PFSK-1 (cell line): Measurements from ENCODE around the gene CBLL1.

Source experiments
- FOXP2 ChIP-seq: optimal IDR thresholded peaks from 2 replicates; pipeline ENCODE3; 2011; ENCODE audit warnings: borderline replicate concordance, control low read depth, inconsistent platforms; ENCODE audit not compliant: insufficient read depth; ENCODE audit errors: extremely low read length, extremely low read depth
- POLR2AphosphoS5 ChIP-seq: IDR thresholded peaks from 2 replicates; pipeline ENCODE4 v1.6.1; 2012; ENCODE audit warnings: low read depth, mild to moderate bottlenecking, control low read depth, low read length, moderate library complexity
- SIN3A ChIP-seq: IDR thresholded peaks from 2 replicates; pipeline ENCODE4 v1.6.1; 2012; ENCODE audit warnings: mild to moderate bottlenecking, low read length, moderate library complexity, borderline replicate concordance; ENCODE audit not compliant: insufficient read depth
- TAF1 ChIP-seq: IDR thresholded peaks from 2 replicates; pipeline ENCODE4 v1.6.1; 2012; ENCODE audit warnings: low read length, control low read depth, borderline replicate concordance; ENCODE audit not compliant: insufficient read depth
- TF ChIP-seq, protein P1 (sequence below), 2 experiments: IDR thresholded peaks; 2 replicates each; pipeline versions ENCODE4 v1.6.1 to v1.8.0; 2011 to 2012; ENCODE audit warnings: low read depth in 2 of 2, low read length in 2 of 2, control low read depth in 1 of 2, inconsistent platforms in 1 of 2, mild to moderate bottlenecking in 1 of 2, moderate library complexity in 1 of 2; ENCODE audit not compliant: insufficient read depth in 1 of 2

Gene CBLL1

GRCh38 chr7:107773027-107773426 is 29.1 kb downstream of the CBLL1 start:
- TF ChIP-seq TAF1 (no peak), SIN3A (no peak)
- TF ChIP-seq, protein P1, sequence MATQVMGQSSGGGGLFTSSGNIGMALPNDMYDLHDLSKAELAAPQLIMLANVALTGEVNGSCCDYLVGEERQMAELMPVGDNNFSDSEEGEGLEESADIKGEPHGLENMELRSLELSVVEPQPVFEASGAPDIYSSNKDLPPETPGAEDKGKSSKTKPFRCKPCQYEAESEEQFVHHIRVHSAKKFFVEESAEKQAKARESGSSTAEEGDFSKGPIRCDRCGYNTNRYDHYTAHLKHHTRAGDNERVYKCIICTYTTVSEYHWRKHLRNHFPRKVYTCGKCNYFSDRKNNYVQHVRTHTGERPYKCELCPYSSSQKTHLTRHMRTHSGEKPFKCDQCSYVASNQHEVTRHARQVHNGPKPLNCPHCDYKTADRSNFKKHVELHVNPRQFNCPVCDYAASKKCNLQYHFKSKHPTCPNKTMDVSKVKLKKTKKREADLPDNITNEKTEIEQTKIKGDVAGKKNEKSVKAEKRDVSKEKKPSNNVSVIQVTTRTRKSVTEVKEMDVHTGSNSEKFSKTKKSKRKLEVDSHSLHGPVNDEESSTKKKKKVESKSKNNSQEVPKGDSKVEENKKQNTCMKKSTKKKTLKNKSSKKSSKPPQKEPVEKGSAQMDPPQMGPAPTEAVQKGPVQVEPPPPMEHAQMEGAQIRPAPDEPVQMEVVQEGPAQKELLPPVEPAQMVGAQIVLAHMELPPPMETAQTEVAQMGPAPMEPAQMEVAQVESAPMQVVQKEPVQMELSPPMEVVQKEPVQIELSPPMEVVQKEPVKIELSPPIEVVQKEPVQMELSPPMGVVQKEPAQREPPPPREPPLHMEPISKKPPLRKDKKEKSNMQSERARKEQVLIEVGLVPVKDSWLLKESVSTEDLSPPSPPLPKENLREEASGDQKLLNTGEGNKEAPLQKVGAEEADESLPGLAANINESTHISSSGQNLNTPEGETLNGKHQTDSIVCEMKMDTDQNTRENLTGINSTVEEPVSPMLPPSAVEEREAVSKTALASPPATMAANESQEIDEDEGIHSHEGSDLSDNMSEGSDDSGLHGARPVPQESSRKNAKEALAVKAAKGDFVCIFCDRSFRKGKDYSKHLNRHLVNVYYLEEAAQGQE (IDR thresholded peaks at IDR 0.05; ENCODE audit: insufficient read depth in 1 of 2, low read depth in 2 of 2, low read length in 2 of 2), result no peak

DNA sequence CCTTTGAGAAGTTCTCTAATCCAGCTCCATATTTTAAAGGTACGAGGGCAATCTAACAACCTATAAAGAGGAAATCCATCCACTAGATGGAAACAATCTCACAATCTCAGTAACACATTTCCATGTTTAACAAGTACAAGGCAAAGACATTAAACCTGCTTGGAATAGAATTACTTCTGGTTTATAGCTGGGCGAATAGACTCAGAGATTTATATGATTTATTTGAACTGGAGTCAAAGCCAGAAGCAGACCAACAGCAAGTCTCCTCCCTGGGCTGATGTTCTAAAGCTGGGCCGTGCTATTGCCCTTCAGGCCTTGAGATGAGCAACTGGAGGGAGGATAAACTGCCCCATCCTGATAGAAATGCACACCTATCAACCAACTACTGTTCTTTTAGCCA is 33.8 kb downstream of the CBLL1 start:
- no peak for TF ChIP-seq FOXP2
- TF ChIP-seq POLR2AphosphoS5, result no peak
- TF ChIP-seq SIN3A, result no peak
- TF ChIP-seq TAF1, result no peak
- TF ChIP-seq, protein P1 (IDR thresholded peaks at IDR 0.05; ENCODE audit: insufficient read depth in 1 of 2, low read depth in 2 of 2, low read length in 2 of 2), result no peak

DNA sequence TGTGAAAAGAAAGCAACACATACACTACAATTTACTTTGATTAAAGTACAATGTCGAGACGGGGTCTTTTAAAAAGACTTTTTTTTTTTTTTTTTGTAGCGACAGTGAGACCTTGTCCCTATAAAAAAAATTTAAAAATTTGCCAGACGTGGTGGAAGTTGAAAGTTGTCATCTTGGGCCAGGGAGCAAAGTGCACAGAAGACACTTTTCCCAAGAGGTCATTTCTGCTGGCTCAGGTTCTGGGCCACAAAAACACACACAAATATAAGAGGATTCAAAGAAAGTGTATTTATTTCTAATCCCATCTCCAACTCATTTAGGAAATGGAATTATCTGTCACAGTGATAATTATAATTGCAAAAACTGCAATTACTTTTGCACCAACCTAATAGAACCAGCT is 34.3 kb downstream of the CBLL1 start:
- TF ChIP-seq, protein P1 (IDR thresholded peaks at IDR 0.05; ENCODE audit: insufficient read depth in 1 of 2, low read depth in 2 of 2, low read length in 2 of 2), result no peak
- TF ChIP-seq TAF1, result no peak
- TF ChIP-seq SIN3A, result no peak
- TF ChIP-seq POLR2AphosphoS5, result no peak
- no peak for TF ChIP-seq FOXP2

GRCh38 chr7:107779647-107780099 is 35.7 kb downstream of the CBLL1 start:
- TF ChIP-seq POLR2AphosphoS5 (no peak), TAF1 (no peak), FOXP2 (no peak), SIN3A (no peak)
- TF ChIP-seq, protein P1 (IDR thresholded peaks at IDR 0.05; ENCODE audit: insufficient read depth in 1 of 2, low read depth in 2 of 2, low read length in 2 of 2), result no peak

DNA sequence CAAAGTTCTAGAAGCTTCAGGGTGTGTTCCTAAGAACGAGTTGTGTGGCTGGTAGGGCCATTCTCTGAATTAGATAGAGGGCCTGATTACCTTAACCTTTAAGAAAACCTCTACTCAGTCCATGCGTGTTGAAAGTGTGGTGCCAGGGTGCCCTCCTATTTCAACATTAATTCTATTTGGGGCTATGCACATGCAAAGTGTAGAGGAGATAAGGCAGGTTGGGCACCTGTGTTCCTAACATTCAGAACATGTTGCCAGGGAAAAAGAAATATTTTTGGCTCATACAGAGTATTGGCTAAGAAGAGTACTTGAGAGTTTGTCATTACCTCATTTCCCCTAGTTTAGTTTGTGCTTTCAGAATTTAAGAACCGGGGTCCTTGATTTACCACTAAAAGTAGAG is 38.4 kb downstream of the CBLL1 start:
- TF ChIP-seq POLR2AphosphoS5 (no peak), SIN3A (no peak), TAF1 (no peak), FOXP2 (no peak)
- TF ChIP-seq, protein P1 (IDR thresholded peaks at IDR 0.05; ENCODE audit: insufficient read depth in 1 of 2, low read depth in 2 of 2, low read length in 2 of 2), result no peak
